ENCODE data around the gene PPM1B. TPM values are rescaled to one million over a fixed set of nuclear protein-coding genes. Genes with fewer than 3 reads are reported as not detected.
"Not testable (repeated sequence)": the region's sequence is repeated elsewhere in the genome, so short reads cannot be mapped to it uniquely, and the experiment has no call there.

PPM1B gene
- total RNA-seq, 1 donor from 2014 or later: 36.2 TPM

GRCh38 chr2:44201648-44202165, 33.0 kb downstream of the PPM1B start:
- Mint-ChIP-seq H3K27me3 (ENCODE audit: unreplicated experiment) (no peaks in the 10 kb centered on the region), H3K36me3 (ENCODE audit: unreplicated experiment) (peaks cover 19% of the 10 kb centered on the region), H3K4me3 (ENCODE audit: unreplicated experiment) (no peak overlapping the region), H3K27ac (ENCODE audit: unreplicated experiment) (no peak overlapping the region), H3K4me1 (ENCODE audit: unreplicated experiment) (peaks cover 11% of the 10 kb centered on the region), H3K9me3 (ENCODE audit: unreplicated experiment) (peaks cover 7% of the 10 kb centered on the region)
- no peak for TF ChIP-seq CTCF (IDR thresholded peaks at IDR 0.05)
- no peak for DNase-seq (ENCODE audit: extremely low spot score, unreplicated experiment)

- Mint-ChIP-seq H3K27ac (ENCODE audit: unreplicated experiment) (no peak overlapping the region), H3K36me3 (ENCODE audit: unreplicated experiment) (peaks cover 19% of the 10 kb centered on the region)
Measured at GRCh38 chr2:44203542-44203941, 34.9 kb downstream of the PPM1B start.

GRCh38 chr2:44205169-44205568, 36.5 kb downstream of the PPM1B start:
- no peak overlapping the region for H3K4me3 Mint-ChIP-seq (ENCODE audit: unreplicated experiment)
- TF ChIP-seq CTCF (IDR thresholded peaks at IDR 0.05): no peak
- peaks cover 7% of the 10 kb centered on the region for H3K9me3 Mint-ChIP-seq (ENCODE audit: unreplicated experiment)
- H3K36me3 Mint-ChIP-seq (ENCODE audit: unreplicated experiment): peaks cover 30% of the 10 kb centered on the region
- peak overlapping the region; percentile 52 for H3K27ac Mint-ChIP-seq (ENCODE audit: unreplicated experiment)
- no peaks in the 10 kb centered on the region for H3K27me3 Mint-ChIP-seq (ENCODE audit: unreplicated experiment)
- no peak for DNase-seq (ENCODE audit: extremely low spot score, unreplicated experiment)
- H3K4me1 Mint-ChIP-seq (ENCODE audit: unreplicated experiment): peaks cover 11% of the 10 kb centered on the region

More at GRCh38 chr2:44203542-44203941, 34.9 kb downstream of the PPM1B start:
- Mint-ChIP-seq H3K9me3 (ENCODE audit: unreplicated experiment) (peaks cover 7% of the 10 kb centered on the region), H3K27me3 (ENCODE audit: unreplicated experiment) (no peaks in the 10 kb centered on the region), H3K4me1 (ENCODE audit: unreplicated experiment) (peaks cover 11% of the 10 kb centered on the region), H3K4me3 (ENCODE audit: unreplicated experiment) (no peak overlapping the region)
- no peak for TF ChIP-seq CTCF (IDR thresholded peaks at IDR 0.05)
- DNase-seq (ENCODE audit: extremely low spot score, unreplicated experiment): no peak

- no peak overlapping the region for H3K4me3 Mint-ChIP-seq (ENCODE audit: unreplicated experiment)
- DNase-seq (ENCODE audit: extremely low spot score, unreplicated experiment): no peak
- H3K9me3 Mint-ChIP-seq (ENCODE audit: unreplicated experiment): peaks cover 12% of the 10 kb centered on the region
- TF ChIP-seq CTCF (IDR thresholded peaks at IDR 0.05): no peak
- H3K36me3 Mint-ChIP-seq (ENCODE audit: unreplicated experiment): peaks cover 31% of the 10 kb centered on the region
- H3K27me3 Mint-ChIP-seq (ENCODE audit: unreplicated experiment): no peaks in the 10 kb centered on the region
- H3K4me1 Mint-ChIP-seq (ENCODE audit: unreplicated experiment): peaks cover 11% of the 10 kb centered on the region
- no peak overlapping the region for H3K27ac Mint-ChIP-seq (ENCODE audit: unreplicated experiment)
Measured at GRCh38 chr2:44207102-44207501, 38.4 kb downstream of the PPM1B start.

GRCh38 chr2:44207648-44208047, 39.0 kb downstream of the PPM1B start:
- H3K27me3 Mint-ChIP-seq (ENCODE audit: unreplicated experiment); H3K27ac Mint-ChIP-seq (ENCODE audit: unreplicated experiment); DNase-seq (ENCODE audit: extremely low spot score, unreplicated experiment); H3K4me3 Mint-ChIP-seq (ENCODE audit: unreplicated experiment); H3K4me1 Mint-ChIP-seq (ENCODE audit: unreplicated experiment): not testable (repeated sequence)
- peaks cover 33% of the 10 kb centered on the region for H3K36me3 Mint-ChIP-seq (ENCODE audit: unreplicated experiment)
- peaks cover 12% of the 10 kb centered on the region for H3K9me3 Mint-ChIP-seq (ENCODE audit: unreplicated experiment)

GRCh38 chr2:44210362-44210761, 41.7 kb downstream of the PPM1B start:
- no peak overlapping the region for H3K4me3 Mint-ChIP-seq (ENCODE audit: unreplicated experiment)
- H3K27me3 Mint-ChIP-seq (ENCODE audit: unreplicated experiment): no peaks in the 10 kb centered on the region
- H3K36me3 Mint-ChIP-seq (ENCODE audit: unreplicated experiment): peaks cover 29% of the 10 kb centered on the region
- TF ChIP-seq CTCF (IDR thresholded peaks at IDR 0.05): no peak
- peaks cover 5% of the 10 kb centered on the region for H3K9me3 Mint-ChIP-seq (ENCODE audit: unreplicated experiment)
- DNase-seq (ENCODE audit: extremely low spot score, unreplicated experiment): no peak
- H3K27ac Mint-ChIP-seq (ENCODE audit: unreplicated experiment): no peak overlapping the region
- peaks cover 2% of the 10 kb centered on the region for H3K4me1 Mint-ChIP-seq (ENCODE audit: unreplicated experiment)

All from osteocyte (in vitro differentiated cells).